PC-9 (cell line): ENCODE measurements around the gene CFAP99. TPM values are rescaled to one million over a fixed set of nuclear protein-coding genes. Genes with fewer than 3 reads are reported as not detected.

ENCODE experiments used
- BruUV-seq: library from RNA; stranded (reverse); fragments of 400-500 nt; replicated peaks from 2 replicates; lab custom pipeline; 2021; lab: Mats Ljungman, UMichigan
- CTCF ChIA-PET: fragments of 300-600 bp; sonication (Branson Sonifier 250); formaldehyde crosslinking; loops from one replicate; lab custom pipeline; 2022; ENCODE audit warnings: antibody characterized with exemption; lab: Charles Lee
- POLR2A ChIA-PET: fragments of 300-600 bp; sonication (Branson Sonifier 250); formaldehyde crosslinking; loops from one replicate; lab custom pipeline; 2022; ENCODE audit warnings: antibody characterized with exemption; ENCODE audit not compliant: unreplicated experiment; lab: Charles Lee
- DNase-seq, 2 experiments: peaks; one replicate each; pipeline versions ENCODE4 v3.0.0 to v3.0.0-alpha.2; 2015 to 2022; ENCODE audit warnings: mixed read lengths in 1 of 2
- H2AFZ ChIP-seq: fragments of 200-600 bp; sonication (generic); 2 replicates; pipeline ENCODE4 v1.8.1; 2017; ENCODE audit warnings: antibody characterized with exemption
- H3F3A ChIP-seq: fragments of 200-600 bp; sonication (generic); 2 replicates; pipeline ENCODE4 v1.8.1; 2017; ENCODE audit warnings: antibody characterized with exemption, mild to moderate bottlenecking, low read depth; ENCODE audit not compliant: insufficient read depth
- H3K27ac ChIP-seq: fragments of 200-600 bp; sonication (generic); 2 replicates; pipeline ENCODE4 v1.6.1; 2016; ENCODE audit warnings: mixed run types
- H3K27me3 ChIP-seq: fragments of 200-600 bp; sonication (generic); 2 replicates; pipeline ENCODE4 v1.6.1; 2016; ENCODE audit warnings: low read depth, mixed run types; ENCODE audit not compliant: insufficient read depth
- H3K36me3 ChIP-seq: fragments of 200-600 bp; sonication (generic); 2 replicates; pipeline ENCODE4 v1.6.1; 2016; ENCODE audit warnings: low read depth, mixed run types
- H3K4me1 ChIP-seq: fragments of 200-600 bp; sonication (generic); replicated peaks from 2 replicates; pipeline ENCODE4 v1.6.1; 2016; ENCODE audit warnings: mixed run types; ENCODE audit not compliant: insufficient read depth
- H3K4me2 ChIP-seq: fragments of 200-600 bp; sonication (generic); 2 replicates; pipeline ENCODE4 v1.6.1; 2017; ENCODE audit warnings: mixed run types
- H3K4me3 ChIP-seq: fragments of 200-600 bp; sonication (generic); 2 replicates; pipeline ENCODE4 v1.6.1; 2016; ENCODE audit warnings: mixed run types
- H3K79me2 ChIP-seq: fragments of 200-600 bp; sonication (generic); 2 replicates; pipeline ENCODE4 v1.6.1; 2017; ENCODE audit warnings: low read depth, mixed run types
- H3K9me2 ChIP-seq: fragments of 200-600 bp; sonication (generic); 2 replicates; pipeline ENCODE4 v1.8.1; 2017; ENCODE audit warnings: mild to moderate bottlenecking; ENCODE audit not compliant: insufficient read depth
- H3K9me3 ChIP-seq: fragments of 200-600 bp; sonication (generic); 2 replicates; pipeline ENCODE4 v1.8.1; 2016; ENCODE audit warnings: low read depth; ENCODE audit not compliant: insufficient read depth
- H4K20me1 ChIP-seq: fragments of 200-600 bp; sonication (generic); 2 replicates; pipeline ENCODE4 v1.8.1; 2017; ENCODE audit not compliant: insufficient read depth
- EZH2 ChIP-seq: fragments of 200-600 bp; sonication (generic); IDR thresholded peaks from 2 replicates; pipeline ENCODE4 v1.8.0; 2017; ENCODE audit warnings: antibody characterized with exemption, low read depth
- intact Hi-C: fragments of 100-400 bp; cut with micrococcal nuclease; formaldehyde crosslinking; loops from one replicate; pipeline ENCODE4 v1.10.0; 2022; ENCODE audit not compliant: unreplicated experiment
- total RNA-seq: library from RNA; stranded (reverse); gene quantifications from 2 replicates; pipeline ENCODE4 v1.2.3, GENCODE V29; 2021
- TF ChIP-seq, protein P1 (sequence below): fragments of 200-600 bp; sonication (generic); conservative IDR thresholded peaks from 2 replicates; pipeline ENCODE4 v1.6.1; 2017; ENCODE audit warnings: mixed run types, antibody characterized with exemption, mild to moderate bottlenecking, moderate library complexity

Gene CFAP99
- total RNA-seq, 1 experiment from 2014 or later, result 0.85 TPM

DNA sequence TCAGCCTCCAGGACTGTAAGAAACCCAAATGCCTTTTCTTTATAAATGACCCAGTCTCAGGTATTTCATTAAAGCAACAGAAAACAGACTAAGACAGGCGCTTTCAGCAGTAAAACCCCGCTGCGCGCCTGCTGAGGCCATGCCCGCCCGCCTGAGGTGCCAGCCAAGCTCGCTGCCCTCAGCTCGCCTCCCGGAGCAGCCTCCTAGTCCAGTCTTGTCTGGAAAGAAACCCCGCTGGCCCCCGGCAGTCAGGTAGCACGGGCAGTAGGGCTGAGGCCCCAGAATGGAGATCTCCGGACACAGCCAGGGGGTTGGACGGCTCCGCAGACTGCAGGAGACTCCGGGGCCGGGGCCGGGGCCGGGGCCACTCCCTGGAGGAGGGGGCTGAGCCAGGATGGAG, 32.0 kb upstream of the CFAP99 start:
- no peak for TF ChIP-seq EZH2
- TF ChIP-seq, protein P1, sequence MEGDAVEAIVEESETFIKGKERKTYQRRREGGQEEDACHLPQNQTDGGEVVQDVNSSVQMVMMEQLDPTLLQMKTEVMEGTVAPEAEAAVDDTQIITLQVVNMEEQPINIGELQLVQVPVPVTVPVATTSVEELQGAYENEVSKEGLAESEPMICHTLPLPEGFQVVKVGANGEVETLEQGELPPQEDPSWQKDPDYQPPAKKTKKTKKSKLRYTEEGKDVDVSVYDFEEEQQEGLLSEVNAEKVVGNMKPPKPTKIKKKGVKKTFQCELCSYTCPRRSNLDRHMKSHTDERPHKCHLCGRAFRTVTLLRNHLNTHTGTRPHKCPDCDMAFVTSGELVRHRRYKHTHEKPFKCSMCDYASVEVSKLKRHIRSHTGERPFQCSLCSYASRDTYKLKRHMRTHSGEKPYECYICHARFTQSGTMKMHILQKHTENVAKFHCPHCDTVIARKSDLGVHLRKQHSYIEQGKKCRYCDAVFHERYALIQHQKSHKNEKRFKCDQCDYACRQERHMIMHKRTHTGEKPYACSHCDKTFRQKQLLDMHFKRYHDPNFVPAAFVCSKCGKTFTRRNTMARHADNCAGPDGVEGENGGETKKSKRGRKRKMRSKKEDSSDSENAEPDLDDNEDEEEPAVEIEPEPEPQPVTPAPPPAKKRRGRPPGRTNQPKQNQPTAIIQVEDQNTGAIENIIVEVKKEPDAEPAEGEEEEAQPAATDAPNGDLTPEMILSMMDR, result no peak
- ChIA-PET POLR2A (no interaction called here), CTCF (no interaction called here)
- Histone ChIP-seq H3K79me2 (no peaks in the 10 kb centered on the region), H4K20me1 (no peaks in the 10 kb centered on the region), H3K9me3 (no peaks in the 10 kb centered on the region), H3K4me3 (no peak overlapping the region), H3K9me2 (no peaks in the 10 kb centered on the region), H2AFZ (no peak overlapping the region), H3K27ac (no peak overlapping the region), H3K4me1 (no peaks in the 10 kb centered on the region), H3K4me2 (no peak overlapping the region), H3F3A (no peaks in the 10 kb centered on the region), H3K36me3 (no peaks in the 10 kb centered on the region), H3K27me3 (peaks cover 5% of the 10 kb centered on the region; the same call in 1 of the 2 replicates)
- no TSS peak for BruUV-seq
- intact Hi-C loops, result no loop called here
- no peak for DNase-seq

DNA sequence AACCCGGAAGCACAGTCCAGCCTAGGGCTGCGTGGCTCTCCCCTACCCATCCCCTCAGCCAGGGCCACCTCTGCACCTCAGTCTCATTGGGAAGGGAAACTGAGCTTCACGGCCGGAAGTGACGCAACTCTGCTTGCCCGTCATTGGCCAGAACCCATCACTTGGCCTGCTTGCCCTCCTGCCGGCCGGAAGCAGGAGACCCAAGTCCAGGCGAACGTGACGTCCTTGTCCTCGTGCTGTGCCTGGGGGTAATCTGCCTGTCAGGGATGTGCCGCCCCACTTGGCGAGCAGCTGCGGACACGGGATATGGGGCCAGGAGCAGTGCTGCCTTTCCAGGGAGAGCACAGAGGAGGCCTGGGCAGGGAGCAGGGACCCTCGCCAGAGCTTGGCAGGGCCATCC, 31.5 kb upstream of the CFAP99 start:
- intact Hi-C loops, result no loop called here
- Histone ChIP-seq H3K9me2 (no peaks in the 10 kb centered on the region), H3K4me1 (no peaks in the 10 kb centered on the region), H2AFZ (no peak overlapping the region), H3K79me2 (no peaks in the 10 kb centered on the region), H3F3A (no peaks in the 10 kb centered on the region), H3K36me3 (no peaks in the 10 kb centered on the region), H3K27ac (no peak overlapping the region), H4K20me1 (no peaks in the 10 kb centered on the region), H3K27me3 (peaks cover 5% of the 10 kb centered on the region; the same call in 1 of the 2 replicates), H3K4me2 (no peak overlapping the region), H3K9me3 (no peaks in the 10 kb centered on the region), H3K4me3 (no peak overlapping the region)
- DNase-seq, result no peak
- POLR2A ChIA-PET, result no interaction called here
- CTCF ChIA-PET, result no interaction called here
- TF ChIP-seq, protein P1, result no peak
- no peak for TF ChIP-seq EZH2
- no TSS peak for BruUV-seq

DNA sequence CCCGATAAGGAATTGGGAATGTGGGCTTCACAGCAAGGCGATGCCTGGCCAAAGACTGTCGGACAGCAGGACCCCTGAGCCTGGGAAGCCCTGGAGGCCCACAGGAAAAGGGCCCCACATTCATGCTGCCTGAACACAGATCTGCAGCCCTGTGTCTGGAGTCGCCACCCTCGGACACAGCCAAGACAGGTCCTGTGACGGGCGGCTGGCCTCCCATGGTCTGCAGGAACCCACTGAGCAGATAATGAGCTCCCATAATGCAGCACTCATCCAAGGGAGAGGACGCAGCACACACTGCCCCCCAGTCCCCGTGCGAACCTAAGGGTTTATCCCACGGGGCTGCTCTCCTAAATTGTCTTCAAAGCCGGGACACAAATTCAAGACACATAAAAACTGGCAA, 30.9 kb upstream of the CFAP99 start:
- intact Hi-C loops, result no loop called here
- TF ChIP-seq EZH2, result no peak
- TF ChIP-seq, protein P1, result no peak
- H4K20me1 ChIP-seq, result no peaks in the 10 kb centered on the region
- no peaks in the 10 kb centered on the region for H3F3A ChIP-seq
- H3K36me3 ChIP-seq, result no peaks in the 10 kb centered on the region
- no peak overlapping the region for H3K4me3 ChIP-seq
- peaks cover 5% of the 10 kb centered on the region; the same call in 1 of the 2 replicates for H3K27me3 ChIP-seq
- no peaks in the 10 kb centered on the region for H3K9me2 ChIP-seq
- BruUV-seq, result no TSS peak
- H3K79me2 ChIP-seq, result no peaks in the 10 kb centered on the region
- no peak overlapping the region for H3K27ac ChIP-seq
- H2AFZ ChIP-seq, result no peak overlapping the region
- no peak overlapping the region for H3K4me2 ChIP-seq
- DNase-seq, result no peak
- no peaks in the 10 kb centered on the region for H3K9me3 ChIP-seq
- POLR2A ChIA-PET, result no interaction called here
- H3K4me1 ChIP-seq, result no peaks in the 10 kb centered on the region
- CTCF ChIA-PET, result no interaction called here
